SK-N-SH (cell line): ENCODE results near the gene PHACTR3. TPM values are rescaled to one million over a fixed set of nuclear protein-coding genes. Genes with fewer than 3 reads are reported as not detected.

Source experiments
- CTCF ChIA-PET: fragments of 300-600, 350-600 bp; formaldehyde crosslinking; extraction: SDS; loops from one replicate; lab custom pipeline; 2021; lab: Yijun Ruan, JAX
- POLR2A ChIA-PET: fragments of 350-600 bp; sonication (Branson Sonifier 250); formaldehyde crosslinking; extraction: SDS; loops from one replicate; lab custom pipeline; 2020; ENCODE audit warnings: antibody characterized with exemption, inconsistent platforms; lab: Yijun Ruan, JAX
- DNase-seq: peaks from one replicate; pipeline ENCODE4 v3.0.0; 2012
- H2AFZ ChIP-seq: fragments of 200-600 bp; sonication (generic); 2 replicates; pipeline ENCODE4 v1.8.1; 2016; ENCODE audit warnings: antibody characterized with exemption, mild to moderate bottlenecking, low read depth
- H3F3A ChIP-seq: fragments of 200-600 bp; sonication (generic); replicated peaks from 2 replicates; pipeline ENCODE3; 2016; ENCODE audit warnings: antibody characterized with exemption, mild to moderate bottlenecking; ENCODE audit not compliant: insufficient read depth
- H3K27ac ChIP-seq, 2 experiments: fragments of 200-500 bp in 1 of 2; fragments of 200-600 bp in 1 of 2; sonication (Bioruptor generic) in 1 of 2; sonication (generic), shearing (Covaris generic) in 1 of 2; 2 replicates each; pipeline versions ENCODE4 v1.5.1 to v1.6.1; 2014 to 2016; ENCODE audit warnings: low read depth in 2 of 2, inconsistent platforms in 1 of 2, low read length in 1 of 2, mild to moderate bottlenecking in 1 of 2, mixed read lengths in 1 of 2
- H3K27me3 ChIP-seq: fragments of 200-600 bp; sonication (generic), shearing (Covaris generic); 2 replicates; pipeline ENCODE4 v1.6.1; 2016; ENCODE audit warnings: mixed run types; ENCODE audit not compliant: insufficient read depth
- H3K36me3 ChIP-seq, 2 experiments: fragments of 200-500 bp in 1 of 2; fragments of 200-600 bp in 1 of 2; sonication (Bioruptor generic) in 1 of 2; sonication (generic) in 1 of 2; replicated peaks in 1 of 2; 2 replicates each; pipeline versions ENCODE3 to v1.5.1; 2014 to 2016; ENCODE audit warnings: low read length in 1 of 2, mild to moderate bottlenecking in 1 of 2; ENCODE audit not compliant: insufficient read depth in 2 of 2, control insufficient read depth in 1 of 2
- H3K4me1 ChIP-seq, 2 experiments: fragments of 200-500 bp in 1 of 2; fragments of 200-600 bp in 1 of 2; sonication (Bioruptor generic) in 1 of 2; sonication (generic), shearing (Covaris generic) in 1 of 2; 2 replicates each; pipeline versions ENCODE4 v1.5.1 to v1.6.1; 2014 to 2016; ENCODE audit warnings: low read depth in 1 of 2, low read length in 1 of 2, mixed run types in 1 of 2; ENCODE audit not compliant: insufficient read depth in 2 of 2, control insufficient read depth in 1 of 2
- H3K4me2 ChIP-seq: fragments of 200-600 bp; sonication (generic), shearing (Covaris generic); 2 replicates; pipeline ENCODE4 v1.6.1; 2017; ENCODE audit warnings: mixed run types
- H3K4me3 ChIP-seq, 2 experiments: fragments of 200-500 bp in 1 of 2; fragments of 200-600 bp in 1 of 2; sonication (Bioruptor generic) in 1 of 2; sonication (generic), shearing (Covaris generic) in 1 of 2; 2 replicates each; pipeline versions ENCODE4 v1.5.1 to v1.8.1; 2014 to 2016; ENCODE audit warnings: low read depth in 2 of 2, inconsistent platforms in 1 of 2, low read length in 1 of 2, mild to moderate bottlenecking in 1 of 2, mixed read lengths in 1 of 2, moderate library complexity in 1 of 2
- H3K79me2 ChIP-seq: fragments of 200-600 bp; sonication (generic); 2 replicates; pipeline ENCODE4 v1.8.1; 2017; ENCODE audit warnings: mild to moderate bottlenecking; ENCODE audit not compliant: insufficient read depth
- H3K9ac ChIP-seq: fragments of 200-600 bp; sonication (generic); 2 replicates; pipeline ENCODE4 v1.6.1; 2017; ENCODE audit warnings: mixed run types
- H3K9me2 ChIP-seq: fragments of 200-600 bp; sonication (generic); 2 replicates; pipeline ENCODE4 v1.6.1; 2017; ENCODE audit warnings: mixed run types
- H3K9me3 ChIP-seq: fragments of 200-600 bp; sonication (generic); 2 replicates; pipeline ENCODE4 v1.6.1; 2017; ENCODE audit warnings: mixed run types, mild to moderate bottlenecking, moderate library complexity
- H4K20me1 ChIP-seq: fragments of 200-600 bp; sonication (generic); 2 replicates; pipeline ENCODE4 v1.6.1; 2017; ENCODE audit warnings: mild to moderate bottlenecking, mixed run types; ENCODE audit not compliant: insufficient read depth
- ELF1 ChIP-seq: IDR thresholded peaks from 2 replicates; pipeline ENCODE4 v1.4.0; 2012
- FOSL2 ChIP-seq: IDR thresholded peaks from 2 replicates; pipeline ENCODE4 v1.4.0; 2012; ENCODE audit warnings: low read depth, mild to moderate bottlenecking, moderate library complexity, borderline replicate concordance
- FOXJ3 ChIP-seq: sonication (generic); formaldehyde crosslinking; IDR thresholded peaks from 2 replicates; pipeline ENCODE4 v1.5.1; 2020; ENCODE audit warnings: mild to moderate bottlenecking, missing genetic modification reagents
- FOXM1 ChIP-seq: IDR thresholded peaks from 2 replicates; pipeline ENCODE4 v1.4.0; 2012; ENCODE audit warnings: low read depth, mild to moderate bottlenecking
- GABPA ChIP-seq: IDR thresholded peaks from 2 replicates; pipeline ENCODE4 v1.4.0; 2012; ENCODE audit warnings: low read depth, mild to moderate bottlenecking
- JUND ChIP-seq: IDR thresholded peaks from 2 replicates; pipeline ENCODE4 v1.4.0; 2012
- MEF2A ChIP-seq: IDR thresholded peaks from 2 replicates; pipeline ENCODE4 v1.4.0; 2012; ENCODE audit warnings: low read depth, borderline replicate concordance
- RAD21 ChIP-seq: IDR thresholded peaks from 2 replicates; pipeline ENCODE4 v1.6.1; 2012; ENCODE audit warnings: mild to moderate bottlenecking, low read length
- RXRA ChIP-seq: IDR thresholded peaks from 2 replicates; pipeline ENCODE4 v1.4.0; 2012; ENCODE audit warnings: low read depth, mild to moderate bottlenecking, borderline replicate concordance
- TAF1 ChIP-seq: IDR thresholded peaks from 2 replicates; pipeline ENCODE4 v1.6.1; 2012; ENCODE audit warnings: low read depth, mild to moderate bottlenecking, low read length, moderate library complexity, borderline replicate concordance
- YY1 ChIP-seq: IDR thresholded peaks from 2 replicates; pipeline ENCODE4 v1.4.0; 2012; ENCODE audit warnings: low read depth, mild to moderate bottlenecking
- WGBS: methylation state at CpG from one replicate; pipeline ENCODE4 v1.1.6; 2017; ENCODE audit warnings: low lambda C conversion rate; 5-methylcytosine and 5-hydroxymethylcytosine counted together
- polyA plus RNA-seq, 3 experiments: library from polyadenylated mRNA; depleted of rRNA; stranded (reverse); fragments of >200 nt; gene quantifications; 2 replicates each; pipeline ENCODE4 v1.2.3, GENCODE V29; 2012
- TF ChIP-seq, protein P1 (sequence below): IDR thresholded peaks from 2 replicates; pipeline ENCODE4 v1.4.0; 2012; ENCODE audit warnings: low read depth
- TF ChIP-seq, protein P2 (sequence below): fragments of 150-350 bp; IDR thresholded peaks from 2 replicates; pipeline ENCODE4 v1.6.1; 2016; ENCODE audit warnings: mild to moderate bottlenecking, low read depth, low read length
- TF ChIP-seq, protein P3 (sequence below): IDR thresholded peaks from 2 replicates; pipeline ENCODE4 v1.4.0; 2012; ENCODE audit warnings: low read depth, borderline replicate concordance
- TF ChIP-seq, protein P4 (sequence below): fragments of 150-350 bp; IDR thresholded peaks from 2 replicates; pipeline ENCODE4 v1.6.1; 2017; ENCODE audit warnings: antibody characterized with exemption, low read length, low read depth, borderline replicate concordance
- TF ChIP-seq, protein P5 (sequence below): IDR thresholded peaks from 2 replicates; pipeline ENCODE4; 2012
- TF ChIP-seq, protein P6 (sequence below): fragments of 200-600 bp; sonication (generic); IDR thresholded peaks from 2 replicates; pipeline ENCODE4 v1.6.1; 2017; ENCODE audit warnings: antibody characterized with exemption, mild to moderate bottlenecking, moderate library complexity
- TF ChIP-seq, protein P7 (sequence below): IDR thresholded peaks from 2 replicates; pipeline ENCODE4 v1.6.1; 2012; ENCODE audit warnings: mild to moderate bottlenecking, low read depth, low read length, moderate library complexity
- TF ChIP-seq, protein P8 (sequence below): IDR thresholded peaks from 2 replicates; pipeline ENCODE4 v1.4.0; 2012; ENCODE audit warnings: low read depth, borderline replicate concordance

The PHACTR3 gene
- polyA plus RNA-seq, 1 of the 3 experiments (the other 2 are of a cell fraction) = 0.10 TPM

DNA sequence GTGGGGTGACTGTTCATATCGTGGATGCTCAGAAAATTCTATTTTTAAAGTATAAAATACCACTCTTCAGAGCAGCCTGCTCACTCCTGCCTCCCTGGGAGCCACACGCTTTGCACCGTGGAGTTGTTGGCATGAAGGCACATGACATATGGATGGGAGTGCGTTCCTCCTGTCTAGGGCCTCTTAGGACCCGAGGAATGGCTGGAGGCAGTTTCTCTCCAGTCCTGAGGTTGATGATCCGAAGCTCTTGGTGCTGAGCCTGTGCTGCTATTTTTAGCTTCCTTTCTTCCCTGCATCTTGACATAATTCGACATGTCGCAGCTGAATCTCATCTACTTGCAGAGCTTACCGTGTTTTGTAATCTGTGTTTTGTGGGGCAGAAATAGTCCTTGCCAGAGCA, 73.9 kb downstream of the PHACTR3 start (continued):
- TF ChIP-seq, protein P1, sequence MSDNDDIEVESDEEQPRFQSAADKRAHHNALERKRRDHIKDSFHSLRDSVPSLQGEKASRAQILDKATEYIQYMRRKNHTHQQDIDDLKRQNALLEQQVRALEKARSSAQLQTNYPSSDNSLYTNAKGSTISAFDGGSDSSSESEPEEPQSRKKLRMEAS = no peak
- TF ChIP-seq FOXM1 = no peak
- no peak for TF ChIP-seq FOXJ3
- no peak for TF ChIP-seq ELF1
- no peak for TF ChIP-seq MEF2A
- TF ChIP-seq, protein P2, sequence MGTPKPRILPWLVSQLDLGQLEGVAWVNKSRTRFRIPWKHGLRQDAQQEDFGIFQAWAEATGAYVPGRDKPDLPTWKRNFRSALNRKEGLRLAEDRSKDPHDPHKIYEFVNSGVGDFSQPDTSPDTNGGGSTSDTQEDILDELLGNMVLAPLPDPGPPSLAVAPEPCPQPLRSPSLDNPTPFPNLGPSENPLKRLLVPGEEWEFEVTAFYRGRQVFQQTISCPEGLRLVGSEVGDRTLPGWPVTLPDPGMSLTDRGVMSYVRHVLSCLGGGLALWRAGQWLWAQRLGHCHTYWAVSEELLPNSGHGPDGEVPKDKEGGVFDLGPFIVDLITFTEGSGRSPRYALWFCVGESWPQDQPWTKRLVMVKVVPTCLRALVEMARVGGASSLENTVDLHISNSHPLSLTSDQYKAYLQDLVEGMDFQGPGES = no peak
- TF ChIP-seq, protein P3, sequence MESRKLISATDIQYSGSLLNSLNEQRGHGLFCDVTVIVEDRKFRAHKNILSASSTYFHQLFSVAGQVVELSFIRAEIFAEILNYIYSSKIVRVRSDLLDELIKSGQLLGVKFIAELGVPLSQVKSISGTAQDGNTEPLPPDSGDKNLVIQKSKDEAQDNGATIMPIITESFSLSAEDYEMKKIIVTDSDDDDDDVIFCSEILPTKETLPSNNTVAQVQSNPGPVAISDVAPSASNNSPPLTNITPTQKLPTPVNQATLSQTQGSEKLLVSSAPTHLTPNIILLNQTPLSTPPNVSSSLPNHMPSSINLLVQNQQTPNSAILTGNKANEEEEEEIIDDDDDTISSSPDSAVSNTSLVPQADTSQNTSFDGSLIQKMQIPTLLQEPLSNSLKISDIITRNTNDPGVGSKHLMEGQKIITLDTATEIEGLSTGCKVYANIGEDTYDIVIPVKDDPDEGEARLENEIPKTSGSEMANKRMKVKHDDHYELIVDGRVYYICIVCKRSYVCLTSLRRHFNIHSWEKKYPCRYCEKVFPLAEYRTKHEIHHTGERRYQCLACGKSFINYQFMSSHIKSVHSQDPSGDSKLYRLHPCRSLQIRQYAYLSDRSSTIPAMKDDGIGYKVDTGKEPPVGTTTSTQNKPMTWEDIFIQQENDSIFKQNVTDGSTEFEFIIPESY = no peak
- no peak for TF ChIP-seq RXRA
- no peak for TF ChIP-seq GABPA
- TF ChIP-seq RAD21 = no peak

DNA sequence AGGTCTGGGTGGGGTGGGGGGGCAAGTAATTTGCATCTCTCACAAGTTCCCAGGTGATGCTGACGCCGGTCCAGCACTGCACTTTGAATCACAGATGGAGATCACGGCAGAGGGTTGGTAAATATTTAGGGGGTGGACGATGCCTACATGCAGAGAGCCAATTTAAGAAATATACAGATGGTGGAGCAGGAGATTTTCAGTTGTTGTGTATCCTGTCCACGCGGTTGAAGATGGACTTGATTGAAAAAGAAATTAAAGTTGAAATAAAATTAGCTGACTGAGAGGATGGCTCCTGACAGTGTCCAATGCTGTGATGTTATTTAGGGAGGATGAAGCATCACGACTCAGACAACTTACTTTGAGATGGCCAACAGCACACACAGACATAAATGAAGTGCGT, 74.6 kb downstream of the PHACTR3 start:
- H3K27me3 ChIP-seq = no peaks in the 10 kb centered on the region
- H3K79me2 ChIP-seq = no peaks in the 10 kb centered on the region
- POLR2A ChIA-PET = no interaction called here
- no peak overlapping the region for H3K9ac ChIP-seq
- no peak overlapping the region for H3K27ac ChIP-seq
- H4K20me1 ChIP-seq = no peaks in the 10 kb centered on the region
- WGBS = 52% methylated on average over 8 of the region's 8 CpGs
- H3K9me2 ChIP-seq = no peaks in the 10 kb centered on the region
- H3K4me2 ChIP-seq = no peak overlapping the region
- no peak overlapping the region for H3K4me3 ChIP-seq
- H3K9me3 ChIP-seq = no peaks in the 10 kb centered on the region
- no peaks in the 10 kb centered on the region for H3F3A ChIP-seq
- no peak overlapping the region for H2AFZ ChIP-seq
- H3K4me1 ChIP-seq = peaks cover 0 to 7% of the 10 kb centered on the region in 2 experiments; a peak in 1 of 4 replicates
- CTCF ChIA-PET = no interaction called here
- H3K36me3 ChIP-seq = no peaks in the 10 kb centered on the region
- DNase-seq = no peak
- TF ChIP-seq FOSL2 = no peak
- TF ChIP-seq JUND = no peak
- TF ChIP-seq, protein P4, sequence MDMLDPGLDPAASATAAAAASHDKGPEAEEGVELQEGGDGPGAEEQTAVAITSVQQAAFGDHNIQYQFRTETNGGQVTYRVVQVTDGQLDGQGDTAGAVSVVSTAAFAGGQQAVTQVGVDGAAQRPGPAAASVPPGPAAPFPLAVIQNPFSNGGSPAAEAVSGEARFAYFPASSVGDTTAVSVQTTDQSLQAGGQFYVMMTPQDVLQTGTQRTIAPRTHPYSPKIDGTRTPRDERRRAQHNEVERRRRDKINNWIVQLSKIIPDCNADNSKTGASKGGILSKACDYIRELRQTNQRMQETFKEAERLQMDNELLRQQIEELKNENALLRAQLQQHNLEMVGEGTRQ = no peak
- no peak for TF ChIP-seq RXRA
- TF ChIP-seq, protein P5, sequence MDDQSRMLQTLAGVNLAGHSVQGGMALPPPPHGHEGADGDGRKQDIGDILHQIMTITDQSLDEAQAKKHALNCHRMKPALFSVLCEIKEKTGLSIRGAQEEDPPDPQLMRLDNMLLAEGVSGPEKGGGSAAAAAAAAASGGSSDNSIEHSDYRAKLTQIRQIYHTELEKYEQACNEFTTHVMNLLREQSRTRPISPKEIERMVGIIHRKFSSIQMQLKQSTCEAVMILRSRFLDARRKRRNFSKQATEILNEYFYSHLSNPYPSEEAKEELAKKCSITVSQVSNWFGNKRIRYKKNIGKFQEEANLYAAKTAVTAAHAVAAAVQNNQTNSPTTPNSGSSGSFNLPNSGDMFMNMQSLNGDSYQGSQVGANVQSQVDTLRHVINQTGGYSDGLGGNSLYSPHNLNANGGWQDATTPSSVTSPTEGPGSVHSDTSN = no peak
- TF ChIP-seq, protein P6, sequence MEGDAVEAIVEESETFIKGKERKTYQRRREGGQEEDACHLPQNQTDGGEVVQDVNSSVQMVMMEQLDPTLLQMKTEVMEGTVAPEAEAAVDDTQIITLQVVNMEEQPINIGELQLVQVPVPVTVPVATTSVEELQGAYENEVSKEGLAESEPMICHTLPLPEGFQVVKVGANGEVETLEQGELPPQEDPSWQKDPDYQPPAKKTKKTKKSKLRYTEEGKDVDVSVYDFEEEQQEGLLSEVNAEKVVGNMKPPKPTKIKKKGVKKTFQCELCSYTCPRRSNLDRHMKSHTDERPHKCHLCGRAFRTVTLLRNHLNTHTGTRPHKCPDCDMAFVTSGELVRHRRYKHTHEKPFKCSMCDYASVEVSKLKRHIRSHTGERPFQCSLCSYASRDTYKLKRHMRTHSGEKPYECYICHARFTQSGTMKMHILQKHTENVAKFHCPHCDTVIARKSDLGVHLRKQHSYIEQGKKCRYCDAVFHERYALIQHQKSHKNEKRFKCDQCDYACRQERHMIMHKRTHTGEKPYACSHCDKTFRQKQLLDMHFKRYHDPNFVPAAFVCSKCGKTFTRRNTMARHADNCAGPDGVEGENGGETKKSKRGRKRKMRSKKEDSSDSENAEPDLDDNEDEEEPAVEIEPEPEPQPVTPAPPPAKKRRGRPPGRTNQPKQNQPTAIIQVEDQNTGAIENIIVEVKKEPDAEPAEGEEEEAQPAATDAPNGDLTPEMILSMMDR = no peak
- TF ChIP-seq, protein P7, sequence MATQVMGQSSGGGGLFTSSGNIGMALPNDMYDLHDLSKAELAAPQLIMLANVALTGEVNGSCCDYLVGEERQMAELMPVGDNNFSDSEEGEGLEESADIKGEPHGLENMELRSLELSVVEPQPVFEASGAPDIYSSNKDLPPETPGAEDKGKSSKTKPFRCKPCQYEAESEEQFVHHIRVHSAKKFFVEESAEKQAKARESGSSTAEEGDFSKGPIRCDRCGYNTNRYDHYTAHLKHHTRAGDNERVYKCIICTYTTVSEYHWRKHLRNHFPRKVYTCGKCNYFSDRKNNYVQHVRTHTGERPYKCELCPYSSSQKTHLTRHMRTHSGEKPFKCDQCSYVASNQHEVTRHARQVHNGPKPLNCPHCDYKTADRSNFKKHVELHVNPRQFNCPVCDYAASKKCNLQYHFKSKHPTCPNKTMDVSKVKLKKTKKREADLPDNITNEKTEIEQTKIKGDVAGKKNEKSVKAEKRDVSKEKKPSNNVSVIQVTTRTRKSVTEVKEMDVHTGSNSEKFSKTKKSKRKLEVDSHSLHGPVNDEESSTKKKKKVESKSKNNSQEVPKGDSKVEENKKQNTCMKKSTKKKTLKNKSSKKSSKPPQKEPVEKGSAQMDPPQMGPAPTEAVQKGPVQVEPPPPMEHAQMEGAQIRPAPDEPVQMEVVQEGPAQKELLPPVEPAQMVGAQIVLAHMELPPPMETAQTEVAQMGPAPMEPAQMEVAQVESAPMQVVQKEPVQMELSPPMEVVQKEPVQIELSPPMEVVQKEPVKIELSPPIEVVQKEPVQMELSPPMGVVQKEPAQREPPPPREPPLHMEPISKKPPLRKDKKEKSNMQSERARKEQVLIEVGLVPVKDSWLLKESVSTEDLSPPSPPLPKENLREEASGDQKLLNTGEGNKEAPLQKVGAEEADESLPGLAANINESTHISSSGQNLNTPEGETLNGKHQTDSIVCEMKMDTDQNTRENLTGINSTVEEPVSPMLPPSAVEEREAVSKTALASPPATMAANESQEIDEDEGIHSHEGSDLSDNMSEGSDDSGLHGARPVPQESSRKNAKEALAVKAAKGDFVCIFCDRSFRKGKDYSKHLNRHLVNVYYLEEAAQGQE = no peak
- TF ChIP-seq YY1 = no peak
- TF ChIP-seq, protein P8, sequence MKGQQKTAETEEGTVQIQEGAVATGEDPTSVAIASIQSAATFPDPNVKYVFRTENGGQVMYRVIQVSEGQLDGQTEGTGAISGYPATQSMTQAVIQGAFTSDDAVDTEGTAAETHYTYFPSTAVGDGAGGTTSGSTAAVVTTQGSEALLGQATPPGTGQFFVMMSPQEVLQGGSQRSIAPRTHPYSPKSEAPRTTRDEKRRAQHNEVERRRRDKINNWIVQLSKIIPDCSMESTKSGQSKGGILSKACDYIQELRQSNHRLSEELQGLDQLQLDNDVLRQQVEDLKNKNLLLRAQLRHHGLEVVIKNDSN = no peak
- TF ChIP-seq TAF1 = no peak
- TF ChIP-seq, protein P2 = no peak
